Osteoblast (primary cell): ENCODE results near the gene OR6N1. TPM values are rescaled to one million over a fixed set of nuclear protein-coding genes. Genes with fewer than 3 reads are reported as not detected.

Experiments used
- DNase-seq: peaks from one replicate; pipeline ENCODE4 v3.0.0; 2011; ENCODE audit warnings: low spot score, mixed read lengths; ENCODE audit not compliant: insufficient read length; ENCODE audit errors: missing footprints
- H2AFZ ChIP-seq: 2 replicates; pipeline ENCODE4 v1.6.0; 2011; ENCODE audit warnings: mild to moderate bottlenecking, low read length
- H3K27ac ChIP-seq: 2 replicates; pipeline ENCODE4 v1.5.1; 2011; ENCODE audit warnings: mild to moderate bottlenecking, low read depth, low read length, moderate library complexity
- H3K27me3 ChIP-seq: 2 replicates; pipeline ENCODE4 v1.6.0; 2012; ENCODE audit warnings: mild to moderate bottlenecking, control low read depth, inconsistent platforms, low read length, moderate library complexity; ENCODE audit not compliant: insufficient read depth
- H3K36me3 ChIP-seq: 2 replicates; pipeline ENCODE4 v1.5.1; 2011; ENCODE audit warnings: mild to moderate bottlenecking, low read length, control low read depth, moderate library complexity; ENCODE audit not compliant: insufficient read depth
- H3K4me1 ChIP-seq: 2 replicates; pipeline ENCODE4 v1.5.1; 2011; ENCODE audit warnings: mild to moderate bottlenecking, low read length, control low read depth, moderate library complexity; ENCODE audit not compliant: insufficient read depth
- H3K4me2 ChIP-seq: 2 replicates; pipeline ENCODE4 v1.6.0; 2011; ENCODE audit warnings: mild to moderate bottlenecking, low read length; ENCODE audit not compliant: insufficient read depth
- H3K4me3 ChIP-seq: fragments of 200-600 bp; sonication (generic); 3 replicates; pipeline ENCODE4 v1.5.1; 2012; ENCODE audit warnings: mild to moderate bottlenecking, low read length, inconsistent platforms; ENCODE audit not compliant: insufficient read depth
- H3K79me2 ChIP-seq: 2 replicates; pipeline ENCODE4 v1.6.0; 2012; ENCODE audit warnings: mild to moderate bottlenecking, low read length, control low read depth, inconsistent platforms; ENCODE audit not compliant: insufficient read depth
- H3K9me3 ChIP-seq: 2 replicates; pipeline ENCODE4 v1.5.1; 2011; ENCODE audit warnings: low read depth, low read length, control low read depth
- H4K20me1 ChIP-seq: 2 replicates; pipeline ENCODE4 v1.6.0; 2012; ENCODE audit warnings: mild to moderate bottlenecking, low read length, control low read depth; ENCODE audit not compliant: insufficient read depth
- CTCF ChIP-seq: IDR thresholded peaks from 2 replicates; pipeline ENCODE4 v1.5.1; 2011; ENCODE audit warnings: mild to moderate bottlenecking, low read depth, low read length, moderate library complexity; ENCODE audit errors: extremely low read depth
- total RNA-seq: library from RNA; depleted of rRNA; stranded (reverse); fragments of >200 nt; gene quantifications from 2 replicates; pipeline ENCODE4 v1.2.3, GENCODE V29; 2012

OR6N1 gene
- total RNA-seq, 1 donor: not detected

DNA sequence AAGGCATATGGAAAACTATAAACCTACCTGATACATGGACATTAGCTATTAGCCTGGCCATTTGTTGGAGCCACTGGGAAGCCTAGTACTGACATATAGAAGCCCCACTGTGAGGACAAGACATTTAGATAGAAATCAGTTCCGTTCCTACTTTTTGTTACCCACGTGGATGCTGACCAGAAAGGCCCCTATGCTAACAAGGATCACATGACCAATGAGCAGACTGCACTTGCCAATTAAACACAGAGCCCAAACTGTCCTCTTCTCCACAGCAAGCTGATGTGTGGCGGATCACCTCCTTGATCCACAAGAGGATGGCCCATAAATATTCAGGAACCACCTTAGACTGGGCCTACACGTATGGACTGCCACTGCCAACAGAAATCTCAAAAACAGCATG lies 40.3 kb downstream of the OR6N1 start:
- no peak for TF ChIP-seq CTCF
- Histone ChIP-seq H3K4me3 (no peak overlapping the region), H2AFZ (no peak overlapping the region), H3K4me2 (no peak overlapping the region), H4K20me1 (no peaks in the 10 kb centered on the region), H3K27ac (no peak overlapping the region), H3K4me1 (no peaks in the 10 kb centered on the region), H3K36me3 (no peaks in the 10 kb centered on the region), H3K79me2 (no peaks in the 10 kb centered on the region), H3K27me3 (no peaks in the 10 kb centered on the region), H3K9me3 (no peaks in the 10 kb centered on the region)
- no peak for DNase-seq

DNA sequence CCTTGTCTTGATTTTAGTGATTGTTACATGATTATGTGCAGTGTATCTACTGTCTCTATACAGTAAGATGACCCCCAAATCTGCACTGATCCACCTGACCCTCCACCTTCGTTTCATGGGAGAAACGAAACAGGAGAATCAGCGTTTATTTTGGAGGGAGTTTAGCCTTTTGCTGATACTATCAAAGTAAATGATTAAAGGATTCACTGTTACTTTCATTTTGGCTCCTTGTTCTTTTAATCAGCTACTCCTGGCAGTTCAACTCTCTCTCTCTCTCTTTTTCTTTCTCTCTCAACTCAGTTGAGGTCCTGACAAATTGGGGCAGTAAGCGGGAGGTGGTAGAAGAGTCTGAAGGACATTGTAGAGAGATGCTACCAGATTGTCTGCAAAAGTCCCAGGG lies 41.5 kb downstream of the OR6N1 start:
- H3K4me3 ChIP-seq: no peak overlapping the region
- no peaks in the 10 kb centered on the region for H3K79me2 ChIP-seq
- no peaks in the 10 kb centered on the region for H3K27me3 ChIP-seq
- no peaks in the 10 kb centered on the region for H3K9me3 ChIP-seq
- H2AFZ ChIP-seq: no peak overlapping the region
- TF ChIP-seq CTCF: no peak
- DNase-seq: no peak
- H3K27ac ChIP-seq: no peak overlapping the region
- H3K36me3 ChIP-seq: no peaks in the 10 kb centered on the region
- H4K20me1 ChIP-seq: no peaks in the 10 kb centered on the region
- H3K4me2 ChIP-seq: no peak overlapping the region
- H3K4me1 ChIP-seq: no peaks in the 10 kb centered on the region

GRCh38 chr1:158728510-158729225 lies 43.3 kb downstream of the OR6N1 start:
- H2AFZ ChIP-seq: no peak overlapping the region
- TF ChIP-seq CTCF: no peak
- H3K4me2 ChIP-seq: no peak overlapping the region
- no peak overlapping the region for H3K4me3 ChIP-seq
- no peaks in the 10 kb centered on the region for H3K27me3 ChIP-seq
- no peaks in the 10 kb centered on the region for H3K79me2 ChIP-seq
- H4K20me1 ChIP-seq: no peaks in the 10 kb centered on the region
- H3K4me1 ChIP-seq: no peaks in the 10 kb centered on the region
- H3K36me3 ChIP-seq: no peaks in the 10 kb centered on the region
- no peak for DNase-seq
- no peak overlapping the region for H3K27ac ChIP-seq
- no peaks in the 10 kb centered on the region for H3K9me3 ChIP-seq

GRCh38 chr1:158724442-158724841 lies 47.6 kb downstream of the OR6N1 start:
- no peak for TF ChIP-seq CTCF
- no peak overlapping the region for H3K27ac ChIP-seq
- H3K36me3 ChIP-seq: no peaks in the 10 kb centered on the region
- H3K79me2 ChIP-seq: no peaks in the 10 kb centered on the region
- no peak overlapping the region for H3K4me2 ChIP-seq
- no peak overlapping the region for H3K4me3 ChIP-seq
- H3K9me3 ChIP-seq: no peaks in the 10 kb centered on the region
- no peaks in the 10 kb centered on the region for H3K4me1 ChIP-seq
- H2AFZ ChIP-seq: no peak overlapping the region
- no peak for DNase-seq
- H4K20me1 ChIP-seq: no peaks in the 10 kb centered on the region
- H3K27me3 ChIP-seq: no peaks in the 10 kb centered on the region
